C1 segment of cervical spinal cord (tissue), 14 donors: ENCODE data around the gene N4BP2.
"Not testable (repeated sequence)": the region's sequence is repeated elsewhere in the genome, so short reads cannot be mapped to it uniquely, and the experiment has no call there.

Experiments
- DNase-seq, 14 donors: peaks; one replicate each; lab custom pipeline; 2025; lab: John Stamatoyannopoulos, UW

N4BP2 gene

GRCh38 chr4:40087799-40088366 is 31.2 kb downstream of the N4BP2 start:
- DNase-seq = no peak

GRCh38 chr4:40093400-40093799 is 36.8 kb downstream of the N4BP2 start:
- not testable (repeated sequence) for DNase-seq

GRCh38 chr4:40099010-40099409 is 42.4 kb downstream of the N4BP2 start:
- DNase-seq = no peak

- not testable (repeated sequence) for DNase-seq
These were observed 50.5 kb downstream of the N4BP2 start for GRCh38 chr4:40107150-40107549.

- no peak for DNase-seq
These were observed 55.6 kb downstream of the N4BP2 start for GRCh38 chr4:40112027-40112792.

GRCh38 chr4:40114206-40114605 is 57.6 kb downstream of the N4BP2 start:
- DNase-seq = no peak

GRCh38 chr4:40118861-40119260 is 62.2 kb downstream of the N4BP2 start:
- no peak for DNase-seq

GRCh38 chr4:40119344-40119743 is 62.7 kb downstream of the N4BP2 start:
- no peak for DNase-seq

GRCh38 chr4:40121515-40121914 is 64.9 kb downstream of the N4BP2 start:
- peak in 2 of 14 donors; percentile 3 to 9 for DNase-seq

GRCh38 chr4:40122941-40123340 is 66.3 kb downstream of the N4BP2 start:
- DNase-seq = no peak

GRCh38 chr4:40124690-40125089 is 68.0 kb downstream of the N4BP2 start:
- no peak for DNase-seq

- DNase-seq = no peak
These were observed 73.9 kb downstream of the N4BP2 start for GRCh38 chr4:40130401-40131036.

- no peak for DNase-seq
These were observed 76.2 kb downstream of the N4BP2 start for GRCh38 chr4:40132816-40133215.

GRCh38 chr4:40134206-40134917 is 77.7 kb downstream of the N4BP2 start:
- DNase-seq = no peak

- DNase-seq = not testable (repeated sequence)
These were observed 79.6 kb downstream of the N4BP2 start for GRCh38 chr4:40136202-40136601.

GRCh38 chr4:40140196-40140595 is 83.5 kb downstream of the N4BP2 start:
- DNase-seq = no peak

GRCh38 chr4:40140597-40140996 is 83.9 kb downstream of the N4BP2 start:
- DNase-seq = not testable (repeated sequence)

- DNase-seq = no peak
These were observed 87.4 kb downstream of the N4BP2 start for GRCh38 chr4:40143926-40144508.

- no peak for DNase-seq
These were observed 88.1 kb downstream of the N4BP2 start for GRCh38 chr4:40144716-40145115.

- DNase-seq = not testable (repeated sequence)
These were observed 90.8 kb downstream of the N4BP2 start for GRCh38 chr4:40147490-40147889.

GRCh38 chr4:40149960-40150385 is 93.3 kb downstream of the N4BP2 start:
- DNase-seq = peak in 4 of 14 donors; percentile 0 to 17 (median 4)

GRCh38 chr4:40150932-40151331 is 94.3 kb downstream of the N4BP2 start:
- no peak for DNase-seq
